HepG2 (cell line): ENCODE data around the gene CMTM2. TPM values are rescaled to one million over a fixed set of nuclear protein-coding genes. Genes with fewer than 3 reads are reported as not detected.
A peak's percentile ranks its signal among the peaks of the same experiment; 100 is the strongest.

Source experiments
- AGO2 ChIP-seq: fragments of 200-400 bp; formaldehyde crosslinking; optimal IDR thresholded peaks from 2 replicates; pipeline ENCODE3; 2017; ENCODE audit warnings: mild to moderate bottlenecking, low read depth, low read length, moderate library complexity
- ARHGAP35 ChIP-seq: sonication (generic); formaldehyde crosslinking; IDR thresholded peaks from 2 replicates; pipeline ENCODE4 v1.9.0; 2022; ENCODE audit warnings: mild to moderate bottlenecking, inconsistent platforms, moderate library complexity, missing genetic modification reagents, borderline replicate concordance
- GATAD1 ChIP-seq: IDR thresholded peaks from 2 replicates; pipeline ENCODE4 v1.6.1; 2016; ENCODE audit warnings: missing genetic modification reagents, missing compliant biosample characterization
- HNRNPLL ChIP-seq: fragments of 200-400 bp; formaldehyde crosslinking; IDR thresholded peaks from 2 replicates; pipeline ENCODE4 v1.6.1; 2017; ENCODE audit warnings: mild to moderate bottlenecking, low read depth, low read length; ENCODE audit not compliant: poor library complexity, severe bottlenecking
- KDM6A ChIP-seq: IDR thresholded peaks from 2 replicates; pipeline ENCODE4 v1.6.1; 2016; ENCODE audit warnings: low read depth
- MATR3 ChIP-seq: sonication (generic); formaldehyde crosslinking; IDR thresholded peaks from 2 replicates; pipeline ENCODE4 v1.4.0; 2020; ENCODE audit warnings: missing genetic modification reagents
- MEF2D ChIP-seq: sonication (generic); formaldehyde crosslinking; IDR thresholded peaks from 2 replicates; pipeline ENCODE4 v1.5.1; 2020; ENCODE audit warnings: mild to moderate bottlenecking, missing genetic modification reagents
- MLLT10 ChIP-seq: sonication (generic); formaldehyde crosslinking; IDR thresholded peaks from 2 replicates; pipeline ENCODE4 v1.4.0; 2020; ENCODE audit warnings: missing genetic modification reagents
- PHF21A ChIP-seq: sonication (generic); formaldehyde crosslinking; IDR thresholded peaks from 2 replicates; pipeline ENCODE4 v1.5.0; 2020; ENCODE audit warnings: mild to moderate bottlenecking, missing genetic modification reagents
- RAD21 ChIP-seq: fragments of 450-650 bp; formaldehyde crosslinking; IDR thresholded peaks from 2 replicates; pipeline ENCODE4 v1.5.0; 2020; ENCODE audit warnings: mild to moderate bottlenecking
- RARA ChIP-seq: IDR thresholded peaks from 2 replicates; pipeline ENCODE4 v1.6.1; 2016; ENCODE audit warnings: missing genetic modification reagents, missing compliant biosample characterization
- RORA ChIP-seq: sonication (generic); formaldehyde crosslinking; IDR thresholded peaks from 2 replicates; pipeline ENCODE4 v1.5.0; 2020; ENCODE audit warnings: mild to moderate bottlenecking, missing genetic modification reagents, moderate library complexity
- TBL1XR1 ChIP-seq: fragments of 150-350 bp; IDR thresholded peaks from 2 replicates; pipeline ENCODE4 v1.6.1; 2014; ENCODE audit warnings: borderline replicate concordance, low read length; ENCODE audit not compliant: partially characterized antibody
- XRCC5 ChIP-seq: fragments of 200-400 bp; formaldehyde crosslinking; optimal IDR thresholded peaks from 2 replicates; pipeline ENCODE3; 2017; ENCODE audit warnings: mild to moderate bottlenecking, low read length
- ZNF331 ChIP-seq: sonication (generic); formaldehyde crosslinking; IDR thresholded peaks from 2 replicates; pipeline ENCODE4 v1.4.0; 2020; ENCODE audit warnings: missing genetic modification reagents
- ZNF407 ChIP-seq: sonication (generic); formaldehyde crosslinking; IDR thresholded peaks from one replicate; pipeline ENCODE4 v1.5.1; 2020; ENCODE audit warnings: mild to moderate bottlenecking, missing genetic modification reagents; ENCODE audit errors: not compliant biosample characterization
- ZNF431 ChIP-seq: sonication (generic); formaldehyde crosslinking; IDR thresholded peaks from 2 replicates; pipeline ENCODE4 v1.9.0; 2022; ENCODE audit warnings: missing genetic modification reagents, low read depth, mild to moderate bottlenecking, borderline replicate concordance
- ZNF484 ChIP-seq: sonication (generic); formaldehyde crosslinking; IDR thresholded peaks from 2 replicates; pipeline ENCODE4 v1.5.1; 2020; ENCODE audit warnings: mild to moderate bottlenecking, low read depth, missing genetic modification reagents, borderline replicate concordance
- ZNF615 ChIP-seq: sonication (generic); formaldehyde crosslinking; IDR thresholded peaks from 2 replicates; pipeline ENCODE4 v1.5.0; 2020; ENCODE audit warnings: mild to moderate bottlenecking, missing genetic modification reagents, borderline replicate concordance
- ZNF629 ChIP-seq: sonication (generic); formaldehyde crosslinking; conservative IDR thresholded peaks from 2 replicates; pipeline ENCODE4 v1.5.0; 2020; ENCODE audit warnings: missing genetic modification reagents
- polyA plus RNA-seq, 8 experiments: library from polyadenylated mRNA; depleted of rRNA in 3 of 8; stranded (reverse) in 7 of 8; unstranded in 1 of 8; fragments of >200 nt; fragmentation: Illumina TruSeq in 4 of 8; extraction: Trizol in 4 of 8; gene quantifications; 2 replicates each; pipeline versions ENCODE4 v1.2.1 to v1.2.3, GENCODE V29; 2011 to 2016; ENCODE audit warnings: low read depth in 4 of 8, missing spikeins in 1 of 8, mixed read lengths in 1 of 8; ENCODE audit not compliant: insufficient read depth in 1 of 8
- total RNA-seq, 5 experiments: library from RNA; depleted of rRNA; stranded (reverse); fragments of >200 nt; fragmentation: Illumina TruSeq; extraction: Trizol; gene quantifications; 2 replicates each; pipeline ENCODE4 v1.2.3, GENCODE V29; 2016; ENCODE audit warnings: low read depth in 1 of 5
- TF ChIP-seq, protein P1 (sequence below): IDR thresholded peaks from 2 replicates; pipeline ENCODE4 v1.6.1; 2016; ENCODE audit warnings: low read depth, borderline replicate concordance
- TF ChIP-seq, protein P2 (sequence below): IDR thresholded peaks from 2 replicates; pipeline ENCODE4 v1.6.1; 2012; ENCODE audit warnings: inconsistent platforms

Gene CMTM2
- total and polyA plus RNA-seq, 2 of the 13 experiments (the other 11 are each of a cell fraction or from before 2014, with no cell fraction given) = not detected

DNA sequence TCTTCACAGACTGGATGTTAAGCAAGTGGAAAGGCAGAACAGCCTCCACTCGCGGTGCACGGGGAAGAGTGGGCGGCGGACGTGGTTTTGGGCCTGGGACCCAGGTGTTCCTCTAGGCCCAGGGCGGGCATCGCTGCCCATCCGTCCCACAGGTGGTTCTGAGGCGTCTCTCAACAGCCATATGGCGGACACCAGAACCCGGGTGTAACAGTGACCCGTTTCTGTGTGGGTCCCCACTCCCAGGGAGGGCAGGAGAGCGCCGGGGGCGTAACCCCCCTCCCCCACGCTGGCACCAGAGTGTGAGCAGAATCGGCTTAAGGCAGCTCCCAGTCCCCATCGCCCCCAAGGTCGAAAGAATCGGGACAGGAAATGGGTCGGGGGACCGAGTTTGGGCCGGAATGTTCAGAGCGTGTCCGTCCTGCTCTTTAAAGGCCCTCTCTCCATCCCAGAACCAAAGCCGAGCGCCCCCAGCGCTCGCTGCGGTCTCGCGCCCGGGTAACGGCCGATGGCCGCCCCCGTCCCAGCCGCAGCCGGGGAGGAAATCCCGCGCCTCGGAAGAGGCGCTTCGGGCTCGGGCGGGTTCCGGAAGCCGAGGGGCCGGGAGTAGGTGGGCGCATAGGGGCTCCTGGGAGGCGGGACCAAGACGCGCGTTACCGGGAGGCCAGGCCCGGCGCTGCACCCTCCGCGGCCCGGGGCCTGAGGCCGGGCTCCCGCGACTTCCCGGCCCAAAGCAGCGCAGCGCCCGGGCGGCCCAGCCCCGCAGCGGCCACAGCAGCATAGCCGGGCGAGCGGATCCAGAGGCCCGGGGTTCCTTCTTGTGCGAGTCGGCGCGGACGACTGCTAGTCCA lies 29.8 kb upstream of the CMTM2 start, which contains the start of gene TK2 (continued):
- TF ChIP-seq ZNF407 = peak; percentile 75
- no peak for TF ChIP-seq ZNF629
- TF ChIP-seq, protein P1, sequence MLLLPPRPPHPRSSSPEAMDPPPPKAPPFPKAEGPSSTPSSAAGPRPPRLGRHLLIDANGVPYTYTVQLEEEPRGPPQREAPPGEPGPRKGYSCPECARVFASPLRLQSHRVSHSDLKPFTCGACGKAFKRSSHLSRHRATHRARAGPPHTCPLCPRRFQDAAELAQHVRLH (CRISPR knock-in tag) = peak; percentile 34; the same call in 1 of the 2 replicates
- no peak; the same call in 1 of the 2 replicates for TF ChIP-seq GATAD1 (CRISPR knock-in tag)
- no peak for TF ChIP-seq MATR3 (CRISPR knock-in tag)
- no peak for TF ChIP-seq RARA (CRISPR knock-in tag)
- TF ChIP-seq, protein P2, sequence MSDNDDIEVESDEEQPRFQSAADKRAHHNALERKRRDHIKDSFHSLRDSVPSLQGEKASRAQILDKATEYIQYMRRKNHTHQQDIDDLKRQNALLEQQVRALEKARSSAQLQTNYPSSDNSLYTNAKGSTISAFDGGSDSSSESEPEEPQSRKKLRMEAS = peak; percentile 45
- TF ChIP-seq ARHGAP35 = no peak; the same call in 1 of the 2 replicates
- peak; percentile 23 for TF ChIP-seq TBL1XR1
- TF ChIP-seq ZNF331 (CRISPR knock-in tag) = peak; percentile 56; the same call in 1 of the 2 replicates
- TF ChIP-seq RAD21 = peak; percentile 47
- peak; percentile 57 for TF ChIP-seq XRCC5
- TF ChIP-seq RORA = 0 out of 2 replicates have a peak, but pooled peaks have one; percentile 69
- peak; percentile 80 for TF ChIP-seq ZNF431 (CRISPR knock-in tag)
- no peak for TF ChIP-seq MLLT10
- TF ChIP-seq PHF21A (CRISPR knock-in tag) = peak; percentile 75
- no peak for TF ChIP-seq ZNF484 (CRISPR knock-in tag)
- no peak for TF ChIP-seq KDM6A (CRISPR knock-in tag)
- TF ChIP-seq MEF2D = no peak; the same call in 1 of the 2 replicates
- TF ChIP-seq AGO2 = peak; percentile 92
- peak; percentile 85 for TF ChIP-seq ZNF615 (CRISPR knock-in tag)
- peak; percentile 83 for TF ChIP-seq HNRNPLL
